ENCODE results near the gene RAB7B.

Gene RAB7B

GRCh38 chr1:205989786-205990185 is 13.4 kb downstream of the RAB7B start:
- no peak overlapping the region for H3K9ac ChIP-seq (ENCODE audit: low read length)
- no peaks in the 10 kb centered on the region for H3K27me3 ChIP-seq (ENCODE audit: control insufficient read depth, insufficient read depth, low read length)
- H3K4me1 ChIP-seq (ENCODE audit: control insufficient read depth, insufficient read depth, low read length), result no peaks in the 10 kb centered on the region
- no peaks in the 10 kb centered on the region for H3K36me3 ChIP-seq (ENCODE audit: control insufficient read depth, insufficient read depth, low read length)
- H3K9me3 ChIP-seq (ENCODE audit: control insufficient read depth, low read length), result no peaks in the 10 kb centered on the region
- H3K4me3 ChIP-seq (ENCODE audit: low read length), result no peak overlapping the region

- no peaks in the 10 kb centered on the region for H3K27me3 ChIP-seq (ENCODE audit: control insufficient read depth, insufficient read depth, low read length)
- no peak overlapping the region for H3K9ac ChIP-seq (ENCODE audit: low read length)
- no peaks in the 10 kb centered on the region for H3K36me3 ChIP-seq (ENCODE audit: control insufficient read depth, insufficient read depth, low read length)
- peaks cover 12% of the 10 kb centered on the region for H3K4me1 ChIP-seq (ENCODE audit: control insufficient read depth, insufficient read depth, low read length)
- no peaks in the 10 kb centered on the region for H3K9me3 ChIP-seq (ENCODE audit: control insufficient read depth, low read length)
- no peak overlapping the region for H3K4me3 ChIP-seq (ENCODE audit: low read length)
Observed at GRCh38 chr1:205988585-205988995, 14.6 kb downstream of the RAB7B start.

- H3K36me3 ChIP-seq (ENCODE audit: control insufficient read depth, insufficient read depth, low read length), result no peaks in the 10 kb centered on the region
- peaks cover 12% of the 10 kb centered on the region for H3K4me1 ChIP-seq (ENCODE audit: control insufficient read depth, insufficient read depth, low read length)
- no peaks in the 10 kb centered on the region for H3K9me3 ChIP-seq (ENCODE audit: control insufficient read depth, low read length)
- H3K4me3 ChIP-seq (ENCODE audit: low read length), result no peak overlapping the region
- no peak overlapping the region for H3K9ac ChIP-seq (ENCODE audit: low read length)
- no peaks in the 10 kb centered on the region for H3K27me3 ChIP-seq (ENCODE audit: control insufficient read depth, insufficient read depth, low read length)
Observed at GRCh38 chr1:205986861-205987260, 16.3 kb downstream of the RAB7B start.

- Histone ChIP-seq H3K36me3 (ENCODE audit: control insufficient read depth, insufficient read depth, low read length) (no peaks in the 10 kb centered on the region), H3K9me3 (ENCODE audit: control insufficient read depth, low read length) (no peaks in the 10 kb centered on the region), H3K4me3 (ENCODE audit: low read length) (no peak overlapping the region), H3K4me1 (ENCODE audit: control insufficient read depth, insufficient read depth, low read length) (peaks cover 12% of the 10 kb centered on the region), H3K27me3 (ENCODE audit: control insufficient read depth, insufficient read depth, low read length) (no peaks in the 10 kb centered on the region), H3K9ac (ENCODE audit: low read length) (no peak overlapping the region)
Observed at GRCh38 chr1:205986292-205986691, 16.9 kb downstream of the RAB7B start.

GRCh38 chr1:205985330-205986005 is 17.7 kb downstream of the RAB7B start:
- no peaks in the 10 kb centered on the region for H3K27me3 ChIP-seq (ENCODE audit: control insufficient read depth, insufficient read depth, low read length)
- H3K4me3 ChIP-seq (ENCODE audit: low read length), result no peak overlapping the region
- peaks cover 12% of the 10 kb centered on the region for H3K4me1 ChIP-seq (ENCODE audit: control insufficient read depth, insufficient read depth, low read length)
- H3K9me3 ChIP-seq (ENCODE audit: control insufficient read depth, low read length), result no peaks in the 10 kb centered on the region
- no peak overlapping the region for H3K9ac ChIP-seq (ENCODE audit: low read length)
- no peaks in the 10 kb centered on the region for H3K36me3 ChIP-seq (ENCODE audit: control insufficient read depth, insufficient read depth, low read length)

- Histone ChIP-seq H3K27me3 (ENCODE audit: control insufficient read depth, insufficient read depth, low read length) (no peaks in the 10 kb centered on the region), H3K36me3 (ENCODE audit: control insufficient read depth, insufficient read depth, low read length) (no peaks in the 10 kb centered on the region), H3K4me1 (ENCODE audit: control insufficient read depth, insufficient read depth, low read length) (peaks cover 12% of the 10 kb centered on the region), H3K4me3 (ENCODE audit: low read length) (no peak overlapping the region), H3K9me3 (ENCODE audit: control insufficient read depth, low read length) (no peaks in the 10 kb centered on the region), H3K9ac (ENCODE audit: low read length) (no peak overlapping the region)
Observed at GRCh38 chr1:205983925-205984725, 19.1 kb downstream of the RAB7B start.

- Histone ChIP-seq H3K36me3 (ENCODE audit: control insufficient read depth, insufficient read depth, low read length) (no peaks in the 10 kb centered on the region), H3K4me1 (ENCODE audit: control insufficient read depth, insufficient read depth, low read length) (peaks cover 21% of the 10 kb centered on the region), H3K27me3 (ENCODE audit: control insufficient read depth, insufficient read depth, low read length) (no peaks in the 10 kb centered on the region), H3K4me3 (ENCODE audit: low read length) (no peak overlapping the region), H3K9ac (ENCODE audit: low read length) (no peak overlapping the region), H3K9me3 (ENCODE audit: control insufficient read depth, low read length) (no peaks in the 10 kb centered on the region)
Observed at GRCh38 chr1:205981257-205981656, 21.9 kb downstream of the RAB7B start.

- H3K9me3 ChIP-seq (ENCODE audit: control insufficient read depth, low read length), result no peaks in the 10 kb centered on the region
- no peak overlapping the region for H3K9ac ChIP-seq (ENCODE audit: low read length)
- H3K4me1 ChIP-seq (ENCODE audit: control insufficient read depth, insufficient read depth, low read length), result peaks cover 30% of the 10 kb centered on the region
- no peaks in the 10 kb centered on the region for H3K36me3 ChIP-seq (ENCODE audit: control insufficient read depth, insufficient read depth, low read length)
- no peak overlapping the region for H3K4me3 ChIP-seq (ENCODE audit: low read length)
- H3K27me3 ChIP-seq (ENCODE audit: control insufficient read depth, insufficient read depth, low read length), result no peaks in the 10 kb centered on the region
Observed at GRCh38 chr1:205980237-205980870, 22.8 kb downstream of the RAB7B start.

- H3K4me3 ChIP-seq (ENCODE audit: low read length), result no peak overlapping the region
- H3K36me3 ChIP-seq (ENCODE audit: control insufficient read depth, insufficient read depth, low read length), result no peaks in the 10 kb centered on the region
- no peak overlapping the region for H3K9ac ChIP-seq (ENCODE audit: low read length)
- peaks cover 33% of the 10 kb centered on the region for H3K4me1 ChIP-seq (ENCODE audit: control insufficient read depth, insufficient read depth, low read length)
- no peaks in the 10 kb centered on the region for H3K27me3 ChIP-seq (ENCODE audit: control insufficient read depth, insufficient read depth, low read length)
- H3K9me3 ChIP-seq (ENCODE audit: control insufficient read depth, low read length), result no peaks in the 10 kb centered on the region
Observed at GRCh38 chr1:205979301-205979700, 23.9 kb downstream of the RAB7B start.

- Histone ChIP-seq H3K27me3 (ENCODE audit: control insufficient read depth, insufficient read depth, low read length) (no peaks in the 10 kb centered on the region), H3K4me3 (ENCODE audit: low read length) (no peak overlapping the region), H3K4me1 (ENCODE audit: control insufficient read depth, insufficient read depth, low read length) (peaks cover 27% of the 10 kb centered on the region), H3K9me3 (ENCODE audit: control insufficient read depth, low read length) (no peaks in the 10 kb centered on the region), H3K36me3 (ENCODE audit: control insufficient read depth, insufficient read depth, low read length) (no peaks in the 10 kb centered on the region), H3K9ac (ENCODE audit: low read length) (no peak overlapping the region)
Observed at GRCh38 chr1:205978676-205979075, 24.5 kb downstream of the RAB7B start.

GRCh38 chr1:205977402-205978014 is 25.7 kb downstream of the RAB7B start:
- H3K9me3 ChIP-seq (ENCODE audit: control insufficient read depth, low read length), result no peaks in the 10 kb centered on the region
- H3K4me3 ChIP-seq (ENCODE audit: low read length), result no peak overlapping the region
- H3K4me1 ChIP-seq (ENCODE audit: control insufficient read depth, insufficient read depth, low read length), result peaks cover 26% of the 10 kb centered on the region
- H3K36me3 ChIP-seq (ENCODE audit: control insufficient read depth, insufficient read depth, low read length), result no peaks in the 10 kb centered on the region
- no peaks in the 10 kb centered on the region for H3K27me3 ChIP-seq (ENCODE audit: control insufficient read depth, insufficient read depth, low read length)
- H3K9ac ChIP-seq (ENCODE audit: low read length), result no peak overlapping the region

Data from mucosa of stomach (tissue), 1 donor.